Stomach (tissue), 4 donors: Measurements from ENCODE around the gene GTPBP2.
"Not testable (repeated sequence)": the region's sequence is repeated elsewhere in the genome, so short reads cannot be mapped to it uniquely, and the experiment has no call there.

Experiments
- POLR2A ChIP-seq, 4 donors: fragments of 450-650 bp; IDR thresholded peaks; one replicate each; pipeline ENCODE4 v1.6.1; 2016; ENCODE audit warnings: antibody characterized with exemption in 4 of 4, control low read depth in 2 of 4, mild to moderate bottlenecking in 1 of 4, moderate library complexity in 1 of 4
- POLR2AphosphoS5 ChIP-seq, 3 donors: sonication (generic); formaldehyde crosslinking; IDR thresholded peaks; one replicate each; pipeline ENCODE4 v1.6.1; 2016; ENCODE audit warnings: antibody characterized with exemption in 3 of 3
- TF ChIP-seq, protein P1 (sequence below), 7 experiments: fragments of 450-650 bp in 4 of 7; fragments of 200-600 bp in 3 of 7; sonication (generic) in 3 of 7; IDR thresholded peaks; one replicate each; pipeline ENCODE4 v1.5.1; 2016 to 2019; ENCODE audit warnings: antibody characterized with exemption in 7 of 7, control low read depth in 2 of 7, mild to moderate bottlenecking in 1 of 7

DNA sequence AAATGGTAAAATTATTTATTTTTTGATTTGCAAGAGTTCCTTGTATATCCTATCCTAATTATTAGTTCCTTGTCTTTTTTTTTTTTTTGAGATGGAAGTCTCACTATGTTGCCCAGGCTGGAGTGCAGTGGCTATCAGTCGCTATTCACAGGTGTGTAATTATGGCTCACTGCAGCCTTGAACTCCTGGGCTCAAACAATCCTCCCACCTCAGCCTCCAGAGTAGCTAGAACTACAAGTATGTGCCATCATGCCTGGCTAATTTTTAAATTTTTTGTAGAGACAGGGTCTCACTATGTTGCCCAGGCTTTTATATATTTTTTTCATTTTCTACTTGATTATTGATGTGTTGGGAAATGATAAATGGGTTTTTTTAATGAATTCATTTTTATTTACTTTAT lies 39.5 kb downstream of the GTPBP2 start:
- TF ChIP-seq, protein P1, sequence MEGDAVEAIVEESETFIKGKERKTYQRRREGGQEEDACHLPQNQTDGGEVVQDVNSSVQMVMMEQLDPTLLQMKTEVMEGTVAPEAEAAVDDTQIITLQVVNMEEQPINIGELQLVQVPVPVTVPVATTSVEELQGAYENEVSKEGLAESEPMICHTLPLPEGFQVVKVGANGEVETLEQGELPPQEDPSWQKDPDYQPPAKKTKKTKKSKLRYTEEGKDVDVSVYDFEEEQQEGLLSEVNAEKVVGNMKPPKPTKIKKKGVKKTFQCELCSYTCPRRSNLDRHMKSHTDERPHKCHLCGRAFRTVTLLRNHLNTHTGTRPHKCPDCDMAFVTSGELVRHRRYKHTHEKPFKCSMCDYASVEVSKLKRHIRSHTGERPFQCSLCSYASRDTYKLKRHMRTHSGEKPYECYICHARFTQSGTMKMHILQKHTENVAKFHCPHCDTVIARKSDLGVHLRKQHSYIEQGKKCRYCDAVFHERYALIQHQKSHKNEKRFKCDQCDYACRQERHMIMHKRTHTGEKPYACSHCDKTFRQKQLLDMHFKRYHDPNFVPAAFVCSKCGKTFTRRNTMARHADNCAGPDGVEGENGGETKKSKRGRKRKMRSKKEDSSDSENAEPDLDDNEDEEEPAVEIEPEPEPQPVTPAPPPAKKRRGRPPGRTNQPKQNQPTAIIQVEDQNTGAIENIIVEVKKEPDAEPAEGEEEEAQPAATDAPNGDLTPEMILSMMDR (IDR thresholded peaks at IDR 0.05) = not testable (repeated sequence)
- TF ChIP-seq POLR2AphosphoS5, POLR2A (IDR thresholded peaks at IDR 0.05): not testable (repeated sequence)
